GM18951 (cell line): ENCODE measurements around the gene CNOT6L.
A peak's percentile ranks its signal among the peaks of the same experiment; 100 is the strongest.
"Not testable (repeated sequence)": the region's sequence is repeated elsewhere in the genome, so short reads cannot be mapped to it uniquely, and the experiment has no call there.

Source experiments
- POLR2A ChIP-seq: IDR thresholded peaks from 4 replicates; pipeline ENCODE4 v1.6.1; 2011; ENCODE audit warnings: mild to moderate bottlenecking; ENCODE audit not compliant: insufficient read length, insufficient read depth; ENCODE audit errors: extremely low read depth
- in situ Hi-C: fragments of 300-500 bp; cut with MboI; formaldehyde crosslinking; loops from one replicate; pipeline ENCODE4 v1.12.0; 2022; ENCODE audit warnings: low sequenced_read_pairs, mixed read lengths, inconsistent platforms; ENCODE audit not compliant: unreplicated experiment

CNOT6L gene

DNA sequence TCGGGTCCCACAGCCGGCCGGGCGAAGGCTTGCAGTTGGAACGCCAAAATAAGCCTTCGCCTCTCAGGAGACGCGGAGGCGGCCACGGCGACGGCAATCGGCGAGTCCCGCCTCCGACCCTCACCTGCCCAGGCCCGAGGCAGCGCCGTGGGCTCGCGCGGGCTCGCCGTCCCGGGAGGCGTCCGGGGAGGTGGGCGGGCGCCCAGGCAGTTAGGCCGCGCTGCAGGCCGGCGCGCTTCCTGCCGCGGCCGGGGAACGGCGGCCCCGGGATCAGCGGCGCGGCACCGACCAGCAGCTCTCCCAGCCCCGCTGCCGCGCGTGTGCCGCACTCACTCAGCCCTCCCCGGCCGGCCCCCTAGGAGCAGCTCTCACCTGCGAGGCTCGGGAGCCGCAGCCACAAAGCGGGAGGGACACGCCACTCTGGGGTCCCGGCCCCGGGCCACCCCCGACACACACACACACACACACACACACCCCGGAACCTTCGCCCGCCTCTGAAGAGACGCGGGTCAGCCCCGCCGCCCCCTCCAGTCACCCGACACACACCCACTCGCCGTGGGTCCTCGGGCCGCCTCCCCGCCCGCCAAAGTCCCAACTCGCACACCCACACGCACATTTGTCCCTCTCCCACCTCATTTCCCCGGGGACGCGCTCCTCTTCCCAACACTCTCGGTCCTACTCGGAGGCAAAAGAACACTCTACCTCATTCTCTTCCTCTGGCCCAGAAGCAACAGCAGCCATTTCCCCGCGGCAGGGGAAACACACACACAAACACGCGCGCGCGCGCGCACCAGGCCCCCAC is at the start of gene CNOT6L:
Gene CNOT6L (minus strand): TSS at position 767 of the 802 bp plus-strand sequence. CDS start 60 bp downstream, at position 707.
- in situ Hi-C loops, result no loop called here
- no peak for TF ChIP-seq POLR2A

GRCh38 chr4:77865259-77865658 is 46.1 kb upstream of the CNOT6L start:
- no peak for TF ChIP-seq POLR2A
- in situ Hi-C loops, result no loop called here

- in situ Hi-C loops, result not testable (repeated sequence)
These were observed 44.2 kb upstream of the CNOT6L start for GRCh38 chr4:77863341-77863740.

- in situ Hi-C loops, result no loop called here
- TF ChIP-seq POLR2A, result peak; percentile 88
These were observed 43.5 kb upstream of the CNOT6L start, which contains the start of gene MRPL1 for GRCh38 chr4:77862478-77863216. Gene MRPL1 (plus strand): TSS chr4:77862830. CDS start chr4:77862849, 19 bp downstream.

- TF ChIP-seq POLR2A, result no peak
- in situ Hi-C loops, result no loop called here
These were observed 42.3 kb upstream of the CNOT6L start for GRCh38 chr4:77861495-77861894.

- in situ Hi-C loops, result no loop called here
- no peak for TF ChIP-seq POLR2A
These were observed 40.1 kb upstream of the CNOT6L start for GRCh38 chr4:77859256-77859655.

- in situ Hi-C loops, result no loop called here
These were observed 37.0 kb upstream of the CNOT6L start for GRCh38 chr4:77856152-77856551.

DNA sequence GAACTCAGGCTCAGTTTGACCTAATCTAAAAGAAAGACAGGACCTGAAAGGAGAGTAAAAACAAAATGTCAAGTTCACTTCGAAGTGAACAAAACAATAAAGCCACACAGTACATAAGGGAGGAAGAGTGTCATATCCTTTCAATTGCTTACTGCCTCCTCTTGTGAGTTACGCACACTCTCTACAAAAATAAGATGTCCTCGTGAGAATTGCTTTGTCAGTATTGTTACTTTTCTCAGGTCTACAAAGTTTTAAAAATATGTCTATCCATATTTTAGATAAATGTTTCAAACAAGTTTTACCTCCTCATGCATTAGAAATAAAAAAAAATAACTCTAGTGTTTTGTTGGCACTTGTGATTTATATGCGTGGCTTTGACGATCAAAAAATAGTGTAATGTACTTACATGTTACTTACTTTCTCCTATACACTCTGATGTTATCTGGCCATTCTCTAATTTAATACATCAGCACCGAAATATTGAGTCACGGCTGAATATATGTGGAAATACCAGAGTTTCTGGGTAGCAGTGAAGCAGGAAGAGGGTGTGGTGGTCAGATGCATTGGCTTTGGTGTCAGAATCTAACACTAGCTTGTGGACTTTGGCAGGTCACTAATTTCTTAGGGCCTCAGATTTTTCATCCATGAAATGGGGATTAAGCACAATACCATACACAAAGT is 35.4 kb upstream of the CNOT6L start:
- in situ Hi-C loops, result no loop called here
- no peak for TF ChIP-seq POLR2A

More at GRCh38 chr4:77856152-77856551, 37.0 kb upstream of the CNOT6L start:
- no peak for TF ChIP-seq POLR2A

DNA sequence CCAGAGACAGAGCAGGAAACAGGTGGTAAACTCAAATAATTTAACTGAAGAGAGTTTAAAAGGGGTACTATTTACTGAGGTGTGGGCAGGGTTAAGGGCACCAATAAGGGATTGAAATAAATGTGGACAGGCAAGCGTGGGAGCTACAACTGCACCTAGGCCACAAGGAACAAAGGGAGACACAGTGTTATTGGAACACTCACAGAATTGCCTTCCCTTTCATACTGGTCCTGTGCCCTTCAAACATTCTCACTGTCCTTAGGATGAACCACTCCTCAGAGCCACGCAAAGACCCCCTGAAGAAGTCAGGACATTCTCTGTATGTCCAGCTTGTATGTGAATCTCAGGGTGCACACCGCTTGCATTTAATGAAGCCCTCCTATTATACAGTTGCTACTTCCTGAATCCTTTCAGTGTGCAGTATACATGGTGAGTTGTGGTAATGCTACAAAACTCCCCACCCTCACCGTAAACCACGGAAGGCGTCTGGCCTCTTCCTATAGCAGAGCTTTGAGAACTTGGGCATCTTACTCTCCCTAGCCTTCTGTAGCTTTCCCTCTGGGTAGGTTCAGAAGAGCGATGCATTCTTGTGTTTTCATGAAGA is 33.8 kb upstream of the CNOT6L start:
- in situ Hi-C loops, result no loop called here
- no peak for TF ChIP-seq POLR2A

GRCh38 chr4:77849278-77849965 is 30.3 kb upstream of the CNOT6L start:
- no peak for TF ChIP-seq POLR2A
- in situ Hi-C loops, result no loop called here

GRCh38 chr4:77848508-77848907 is 29.3 kb upstream of the CNOT6L start:
- in situ Hi-C loops, result no loop called here
- no peak for TF ChIP-seq POLR2A

GRCh38 chr4:77845929-77846328 is 26.8 kb upstream of the CNOT6L start:
- TF ChIP-seq POLR2A, result no peak
- in situ Hi-C loops, result no loop called here
